ENCODE data around the gene CNTNAP2. TPM values are rescaled to one million over a fixed set of nuclear protein-coding genes. Genes with fewer than 3 reads are reported as not detected.

The CNTNAP2 gene
- total RNA-seq, 1 donor = 7.6 TPM

GRCh38 chr7:147944321-147944720 lies 1827.7 kb downstream of the CNTNAP2 start:
- TF ChIP-seq, protein P1, sequence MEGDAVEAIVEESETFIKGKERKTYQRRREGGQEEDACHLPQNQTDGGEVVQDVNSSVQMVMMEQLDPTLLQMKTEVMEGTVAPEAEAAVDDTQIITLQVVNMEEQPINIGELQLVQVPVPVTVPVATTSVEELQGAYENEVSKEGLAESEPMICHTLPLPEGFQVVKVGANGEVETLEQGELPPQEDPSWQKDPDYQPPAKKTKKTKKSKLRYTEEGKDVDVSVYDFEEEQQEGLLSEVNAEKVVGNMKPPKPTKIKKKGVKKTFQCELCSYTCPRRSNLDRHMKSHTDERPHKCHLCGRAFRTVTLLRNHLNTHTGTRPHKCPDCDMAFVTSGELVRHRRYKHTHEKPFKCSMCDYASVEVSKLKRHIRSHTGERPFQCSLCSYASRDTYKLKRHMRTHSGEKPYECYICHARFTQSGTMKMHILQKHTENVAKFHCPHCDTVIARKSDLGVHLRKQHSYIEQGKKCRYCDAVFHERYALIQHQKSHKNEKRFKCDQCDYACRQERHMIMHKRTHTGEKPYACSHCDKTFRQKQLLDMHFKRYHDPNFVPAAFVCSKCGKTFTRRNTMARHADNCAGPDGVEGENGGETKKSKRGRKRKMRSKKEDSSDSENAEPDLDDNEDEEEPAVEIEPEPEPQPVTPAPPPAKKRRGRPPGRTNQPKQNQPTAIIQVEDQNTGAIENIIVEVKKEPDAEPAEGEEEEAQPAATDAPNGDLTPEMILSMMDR (IDR thresholded peaks at IDR 0.05; ENCODE audit: extremely low read depth, low read depth, low read length) = no peak
- Histone ChIP-seq H3K36me3 (ENCODE audit: insufficient read depth, low read length) (no peaks in the 10 kb centered on the region), H3K4me1 (ENCODE audit: insufficient read depth, low read length) (no peaks in the 10 kb centered on the region), H3K79me2 (ENCODE audit: insufficient read depth, low read length) (no peaks in the 10 kb centered on the region), H3K27me3 (ENCODE audit: insufficient read depth, low read length) (no peaks in the 10 kb centered on the region), H3K27ac (ENCODE audit: low read depth, low read length) (no peak overlapping the region), H2AFZ (ENCODE audit: low read length) (no peak overlapping the region), H3K9me3 (ENCODE audit: low read depth, low read length) (no peaks in the 10 kb centered on the region), H3K4me2 (ENCODE audit: insufficient read depth, low read length) (no peak overlapping the region), H3K4me3 (ENCODE audit: insufficient read depth, low read length) (no peak overlapping the region), H4K20me1 (ENCODE audit: insufficient read depth, low read length) (no peaks in the 10 kb centered on the region)
- no peak for DNase-seq (ENCODE audit: insufficient read length, low spot score, missing footprints)

DNA sequence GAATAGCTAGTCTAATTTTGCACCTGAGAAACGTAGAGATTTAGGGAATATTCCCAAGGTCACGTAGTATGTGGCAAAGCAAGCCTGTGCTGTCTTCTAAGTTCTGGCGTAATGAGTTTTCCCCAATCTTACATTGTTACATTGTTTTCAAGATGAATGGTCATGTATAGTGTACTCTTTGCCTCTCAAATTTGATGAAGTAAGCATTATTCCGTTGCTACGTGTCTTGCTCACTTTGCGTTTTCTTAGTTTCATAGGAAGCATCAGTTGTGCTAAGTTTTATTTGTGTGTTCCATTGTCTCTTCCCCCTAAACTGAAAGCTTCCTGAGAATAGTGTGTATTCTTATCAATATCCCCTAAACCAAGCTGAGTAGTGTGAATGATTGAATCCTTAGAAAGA lies 1836.3 kb downstream of the CNTNAP2 start:
- Histone ChIP-seq H3K4me1 (ENCODE audit: insufficient read depth, low read length) (no peaks in the 10 kb centered on the region), H3K36me3 (ENCODE audit: insufficient read depth, low read length) (no peaks in the 10 kb centered on the region), H3K27me3 (ENCODE audit: insufficient read depth, low read length) (no peaks in the 10 kb centered on the region), H2AFZ (ENCODE audit: low read length) (no peak overlapping the region), H3K27ac (ENCODE audit: low read depth, low read length) (no peak overlapping the region), H3K4me2 (ENCODE audit: insufficient read depth, low read length) (no peak overlapping the region), H3K79me2 (ENCODE audit: insufficient read depth, low read length) (no peaks in the 10 kb centered on the region), H4K20me1 (ENCODE audit: insufficient read depth, low read length) (no peaks in the 10 kb centered on the region), H3K9me3 (ENCODE audit: low read depth, low read length) (no peaks in the 10 kb centered on the region), H3K4me3 (ENCODE audit: insufficient read depth, low read length) (no peak overlapping the region)
- DNase-seq (ENCODE audit: insufficient read length, low spot score, missing footprints) = no peak
- TF ChIP-seq, protein P1 (IDR thresholded peaks at IDR 0.05; ENCODE audit: extremely low read depth, low read depth, low read length) = no peak

- Histone ChIP-seq H3K9me3 (ENCODE audit: low read depth, low read length) (no peaks in the 10 kb centered on the region), H4K20me1 (ENCODE audit: insufficient read depth, low read length) (no peaks in the 10 kb centered on the region), H3K36me3 (ENCODE audit: insufficient read depth, low read length) (no peaks in the 10 kb centered on the region), H3K4me1 (ENCODE audit: insufficient read depth, low read length) (no peaks in the 10 kb centered on the region), H2AFZ (ENCODE audit: low read length) (no peak overlapping the region), H3K4me3 (ENCODE audit: insufficient read depth, low read length) (no peak overlapping the region), H3K79me2 (ENCODE audit: insufficient read depth, low read length) (no peaks in the 10 kb centered on the region), H3K27me3 (ENCODE audit: insufficient read depth, low read length) (no peaks in the 10 kb centered on the region), H3K27ac (ENCODE audit: low read depth, low read length) (no peak overlapping the region), H3K4me2 (ENCODE audit: insufficient read depth, low read length) (no peak overlapping the region)
- TF ChIP-seq, protein P1 (IDR thresholded peaks at IDR 0.05; ENCODE audit: extremely low read depth, low read depth, low read length) = no peak
- no peak for DNase-seq (ENCODE audit: insufficient read length, low spot score, missing footprints)
These were observed 1851.5 kb downstream of the CNTNAP2 start for GRCh38 chr7:147968046-147968610.

DNA sequence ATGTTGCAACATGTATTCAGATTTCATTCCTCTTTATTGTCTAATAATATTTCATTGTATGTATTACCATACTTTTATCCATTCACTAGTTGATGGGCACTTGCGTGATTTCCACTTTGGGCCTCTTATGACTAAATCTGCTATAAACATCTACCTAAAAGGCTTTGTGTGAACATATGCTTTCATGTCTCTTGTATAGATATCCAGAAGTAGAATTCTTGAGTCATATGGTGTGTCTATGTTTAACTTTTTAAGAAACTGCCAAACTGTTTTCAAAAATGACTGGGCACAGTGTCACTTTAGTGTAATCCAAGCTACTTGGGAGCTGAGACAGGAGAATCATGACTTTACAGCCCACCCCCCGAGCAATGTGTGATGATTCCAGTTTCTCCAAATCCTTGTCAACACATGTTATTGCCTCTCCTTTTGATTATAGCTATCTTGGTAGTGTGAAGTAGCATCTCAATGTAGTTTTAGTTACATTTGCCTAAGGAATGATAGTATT lies 1855.1 kb downstream of the CNTNAP2 start:
- no peaks in the 10 kb centered on the region for H3K36me3 ChIP-seq (ENCODE audit: insufficient read depth, low read length)
- H3K4me3 ChIP-seq (ENCODE audit: insufficient read depth, low read length) = no peak overlapping the region
- H3K79me2 ChIP-seq (ENCODE audit: insufficient read depth, low read length) = no peaks in the 10 kb centered on the region
- no peaks in the 10 kb centered on the region for H3K9me3 ChIP-seq (ENCODE audit: low read depth, low read length)
- peak; percentile 46 for DNase-seq (ENCODE audit: insufficient read length, low spot score, missing footprints)
- H4K20me1 ChIP-seq (ENCODE audit: insufficient read depth, low read length) = no peaks in the 10 kb centered on the region
- no peaks in the 10 kb centered on the region for H3K4me1 ChIP-seq (ENCODE audit: insufficient read depth, low read length)
- no peak overlapping the region for H3K27ac ChIP-seq (ENCODE audit: low read depth, low read length)
- no peaks in the 10 kb centered on the region for H3K27me3 ChIP-seq (ENCODE audit: insufficient read depth, low read length)
- TF ChIP-seq, protein P1 (IDR thresholded peaks at IDR 0.05; ENCODE audit: extremely low read depth, low read depth, low read length) = no peak
- H2AFZ ChIP-seq (ENCODE audit: low read length) = no peak overlapping the region
- H3K4me2 ChIP-seq (ENCODE audit: insufficient read depth, low read length) = no peak overlapping the region
